GM19193 (cell line): Measurements from ENCODE around the gene HNRNPA2B1.

ENCODE experiments used
- POLR2A ChIP-seq: IDR thresholded peaks from 4 replicates; pipeline ENCODE4 v1.6.1; 2011; ENCODE audit not compliant: insufficient read depth, insufficient read length; ENCODE audit errors: extremely low read depth

HNRNPA2B1 gene

DNA sequence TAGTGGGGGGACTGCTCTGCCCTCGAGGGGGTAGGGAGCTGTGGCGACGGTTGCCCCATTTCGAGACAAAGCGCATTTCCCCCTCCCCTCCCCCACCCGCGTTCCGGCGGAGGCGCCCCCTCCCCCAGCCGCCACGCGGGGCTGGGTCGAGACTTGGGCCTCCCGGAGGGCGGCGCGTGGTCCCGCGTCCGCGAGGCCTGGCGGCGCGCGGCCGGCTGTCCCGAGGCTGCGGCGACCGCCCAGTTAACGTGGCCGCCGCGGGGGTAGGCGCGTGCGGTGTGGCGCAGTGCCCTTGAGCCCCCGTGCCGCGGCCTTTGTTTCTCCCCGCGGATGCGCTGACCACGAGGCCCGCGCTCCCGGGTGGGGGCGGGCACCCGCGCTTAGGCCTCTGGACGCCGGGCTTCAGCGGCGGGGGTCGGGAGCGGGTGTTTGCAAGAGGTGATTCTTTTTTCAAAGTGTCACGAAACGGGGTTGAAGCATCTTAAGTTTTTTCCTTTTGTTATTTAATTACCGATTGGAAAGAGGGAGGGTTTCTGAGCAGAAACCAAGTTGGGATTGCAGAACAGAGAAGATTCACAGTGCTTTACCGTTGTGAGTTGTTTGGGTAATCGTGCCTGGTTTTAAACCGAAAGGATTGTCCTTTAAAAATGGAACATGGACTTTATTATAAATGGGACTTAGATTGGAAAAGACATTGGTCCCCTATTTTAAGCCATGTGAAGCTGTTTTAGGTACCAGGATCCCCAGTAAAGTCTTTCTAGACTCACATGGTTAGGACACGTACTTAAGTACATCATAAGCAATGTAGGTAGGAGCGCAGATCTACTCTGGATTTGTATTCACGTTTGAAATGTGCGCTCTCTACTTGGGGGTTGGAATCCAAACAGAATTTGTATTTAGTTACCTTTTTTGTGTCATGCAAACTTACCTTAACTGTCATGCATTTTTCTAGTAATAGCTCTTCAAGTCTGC lies 1.8 kb upstream of the HNRNPA2B1 start:
- no peak for TF ChIP-seq POLR2A

DNA sequence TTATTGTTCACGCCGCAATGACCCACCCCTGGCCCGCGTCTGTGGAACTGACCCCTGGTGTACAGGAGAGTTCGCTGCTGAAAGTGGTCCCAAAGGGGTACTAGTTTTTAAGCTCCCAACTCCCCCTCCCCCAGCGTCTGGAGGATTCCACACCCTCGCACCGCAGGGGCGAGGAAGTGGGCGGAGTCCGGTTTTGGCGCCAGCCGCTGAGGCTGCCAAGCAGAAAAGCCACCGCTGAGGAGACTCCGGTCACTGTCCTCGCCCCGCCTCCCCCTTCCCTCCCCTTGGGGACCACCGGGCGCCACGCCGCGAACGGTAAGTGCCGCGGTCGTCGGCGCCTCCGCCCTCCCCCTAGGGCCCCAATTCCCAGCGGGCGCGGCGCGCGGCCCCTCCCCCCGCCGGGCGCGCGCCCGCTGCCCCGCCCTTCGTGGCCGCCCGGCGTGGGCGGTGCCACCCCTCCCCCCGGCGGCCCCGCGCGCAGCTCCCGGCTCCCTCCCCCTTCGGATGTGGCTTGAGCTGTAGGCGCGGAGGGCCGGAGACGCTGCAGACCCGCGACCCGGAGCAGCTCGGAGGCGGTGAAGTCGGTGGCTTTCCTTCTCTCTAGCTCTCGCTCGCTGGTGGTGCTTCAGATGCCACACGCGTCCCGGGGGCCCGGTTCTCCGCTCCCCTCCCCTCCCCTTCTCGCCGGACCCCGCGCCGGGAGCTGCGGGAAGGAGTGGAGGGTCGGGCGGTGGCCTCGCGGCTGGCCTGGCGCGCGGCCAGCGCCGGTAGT lies 887 bp upstream of the HNRNPA2B1 start, which contains the start of gene CBX3:
CBX3 (plus strand) TSS at position 499 of the 772 bp plus-strand sequence. CDS start 1,254 bp downstream, outside the sequence.
- peak; percentile 92 for TF ChIP-seq POLR2A

DNA sequence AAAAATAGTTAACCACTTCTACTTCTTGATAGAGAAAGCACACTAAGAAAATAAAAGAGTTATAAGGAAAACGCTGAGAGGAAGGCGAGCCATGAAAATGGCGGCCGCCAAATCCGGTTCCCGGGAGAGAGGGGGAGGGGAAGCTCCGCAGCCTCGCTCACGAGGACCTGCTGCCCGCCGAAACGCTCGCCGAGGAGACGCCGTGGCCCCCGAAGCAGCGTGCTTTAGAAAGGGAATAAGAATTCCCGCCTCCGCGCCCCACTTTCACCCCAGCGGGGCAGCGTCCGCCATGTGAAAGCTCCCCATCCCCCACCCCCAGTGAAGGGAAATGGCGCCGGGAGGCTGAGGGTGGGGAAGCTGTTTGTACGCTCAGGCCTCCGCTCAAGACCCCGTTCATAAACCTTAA lies 505 bp downstream of the HNRNPA2B1 start:
- TF ChIP-seq POLR2A: no peak

DNA sequence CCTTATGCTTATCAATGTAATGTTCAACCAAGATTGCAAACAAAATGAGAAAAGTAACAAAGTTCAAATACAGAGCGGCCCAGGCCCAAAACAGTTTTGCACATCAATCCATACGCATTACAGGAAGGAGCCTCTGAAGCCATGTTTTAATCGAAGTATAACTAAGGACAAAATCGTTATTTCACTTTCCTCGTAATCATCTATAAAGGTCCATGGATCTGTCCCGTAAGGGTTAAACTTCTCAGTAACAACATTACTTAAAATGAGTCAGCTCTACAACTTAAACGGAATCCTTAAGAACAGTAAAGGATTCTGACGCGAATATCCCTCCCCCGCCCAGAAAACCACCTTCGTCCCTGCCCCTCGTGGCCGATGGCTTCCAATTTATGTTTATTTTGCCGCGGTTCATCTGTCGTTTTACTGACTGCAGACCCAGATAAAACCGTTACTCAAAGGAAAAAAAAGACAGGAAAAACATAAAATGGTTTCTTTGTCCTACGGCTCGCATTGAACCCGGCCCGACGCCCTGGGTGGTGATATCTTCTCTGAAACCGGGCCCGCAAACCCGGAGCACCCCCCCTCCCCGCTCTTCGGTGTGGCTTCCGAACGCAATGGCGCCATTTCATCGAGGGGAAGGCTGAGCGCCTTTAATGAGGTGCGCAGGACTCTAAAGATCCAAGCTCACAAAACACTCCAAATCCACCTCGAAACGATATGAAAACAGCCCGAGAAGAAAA lies 1.1 kb downstream of the HNRNPA2B1 start:
- TF ChIP-seq POLR2A: no peak

DNA sequence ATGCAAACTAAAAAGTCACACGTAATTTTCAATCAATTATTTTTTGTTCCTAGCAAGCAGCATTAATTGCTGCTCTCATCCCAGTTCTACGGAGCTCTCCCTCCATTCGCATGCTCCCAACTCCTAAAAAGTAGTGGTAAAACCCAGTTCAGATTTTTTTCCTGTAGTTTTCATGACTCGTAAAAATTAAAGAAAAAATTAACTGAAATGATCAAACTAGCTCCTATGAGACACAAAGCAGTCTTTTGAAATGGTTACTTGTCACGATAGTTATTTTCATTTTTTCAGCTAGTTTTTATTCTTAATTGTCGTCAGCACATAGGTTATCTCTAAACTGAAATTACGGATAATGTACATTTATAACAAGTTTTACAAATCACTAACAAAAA lies 1.8 kb downstream of the HNRNPA2B1 start:
- no peak for TF ChIP-seq POLR2A

DNA sequence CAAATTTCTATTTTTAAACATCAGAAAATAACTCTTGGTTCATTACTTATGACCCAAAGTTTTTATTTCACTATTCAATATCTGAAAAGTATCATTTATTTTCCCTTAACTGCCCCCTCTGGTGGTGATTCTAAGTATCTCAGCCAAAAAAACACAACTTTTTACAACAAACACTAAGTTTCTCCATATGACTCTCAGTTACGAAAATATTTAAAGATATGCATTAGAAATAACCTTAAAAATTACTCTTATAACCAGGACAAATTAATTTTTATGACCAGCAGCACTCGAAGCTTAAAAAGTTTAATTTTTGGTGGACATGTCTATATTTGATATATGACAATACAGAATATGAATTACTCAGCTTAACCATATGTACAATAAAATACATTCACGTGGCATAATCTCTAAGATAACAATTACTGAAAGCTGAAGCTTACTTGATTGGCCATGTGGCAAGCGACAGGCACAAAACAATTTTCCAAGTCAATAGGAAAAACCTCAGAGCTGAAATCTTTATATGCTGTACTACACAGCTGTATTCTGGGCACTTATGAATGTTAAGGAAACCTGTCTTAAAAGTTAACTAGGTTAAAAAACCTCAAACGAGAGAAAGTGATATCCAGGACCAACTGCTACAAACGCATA lies 2.3 kb downstream of the HNRNPA2B1 start:
- TF ChIP-seq POLR2A: no peak

GRCh38 chr7:26197153-26198115 lies 3.1 kb downstream of the HNRNPA2B1 start:
- TF ChIP-seq POLR2A: no peak

DNA sequence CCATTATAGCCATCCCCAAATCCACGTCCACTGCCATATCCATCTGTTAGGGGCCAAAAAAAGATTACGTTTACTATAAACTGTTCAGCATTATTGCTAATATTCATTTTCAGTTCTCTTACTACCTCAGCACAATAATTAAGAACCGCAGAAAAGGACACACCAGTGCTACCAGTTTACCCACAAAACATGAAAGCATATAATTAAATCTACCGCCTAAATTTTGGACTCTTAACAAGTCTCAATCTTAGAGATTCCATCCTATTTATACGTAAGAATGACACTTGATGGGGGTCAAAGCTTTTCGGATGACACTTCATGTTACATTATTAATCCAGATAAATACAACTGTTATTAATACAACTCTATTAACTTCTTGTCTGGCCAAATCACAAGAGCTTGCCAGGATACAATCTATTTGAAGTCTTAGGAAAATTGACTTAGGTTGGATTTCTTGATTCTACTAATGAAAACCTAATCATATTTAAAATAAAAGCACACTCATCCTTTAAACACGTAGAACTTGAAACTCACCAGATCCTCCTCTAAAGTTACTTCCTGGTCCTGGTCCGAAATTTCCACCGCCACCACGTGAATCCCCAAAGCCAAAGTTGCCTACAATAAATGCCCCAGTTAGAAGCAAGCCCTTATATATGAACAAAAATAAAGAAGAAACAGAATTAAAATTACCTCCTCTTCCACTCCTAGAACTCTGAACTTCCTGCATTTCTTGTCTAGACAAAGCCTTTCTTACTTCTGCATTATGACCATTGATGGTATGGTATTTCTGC lies 4.5 kb downstream of the HNRNPA2B1 start:
- TF ChIP-seq POLR2A: no peak

- no peak for TF ChIP-seq POLR2A
Measured at GRCh38 chr7:26195182-26195581, 5.4 kb downstream of the HNRNPA2B1 start.

- no peak for TF ChIP-seq POLR2A
Measured at GRCh38 chr7:26193432-26194207, 6.9 kb downstream of the HNRNPA2B1 start.

DNA sequence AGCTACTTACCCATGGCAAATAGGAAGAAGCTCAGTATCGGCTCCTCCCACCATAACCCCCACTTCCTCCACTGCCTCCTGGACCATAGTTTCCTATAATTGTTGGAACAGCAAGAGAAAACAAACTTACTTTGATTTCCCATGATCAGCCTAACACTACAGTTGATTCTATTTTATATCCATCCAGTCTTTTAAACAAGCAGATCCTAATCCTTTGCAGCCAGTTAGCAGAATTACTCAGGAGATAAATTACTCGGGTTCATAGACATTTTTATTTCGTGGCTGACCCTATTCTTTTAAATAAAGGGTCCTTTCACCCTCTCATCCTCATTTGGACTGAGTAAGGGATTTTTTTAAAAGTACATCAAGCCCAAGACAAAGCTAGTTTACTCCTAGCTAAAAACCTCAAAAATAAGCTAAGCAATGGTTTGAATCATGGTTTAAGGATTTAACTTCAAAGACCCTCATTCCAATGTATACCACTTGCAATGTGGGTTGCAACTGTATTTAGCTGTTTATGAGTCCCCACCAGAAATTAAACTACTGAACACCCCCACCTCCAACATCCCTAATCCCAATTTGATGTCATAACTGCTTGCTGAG lies 8.0 kb downstream of the HNRNPA2B1 start:
- no peak for TF ChIP-seq POLR2A
